ENCODE measurements around the gene HMGB1.

DNA sequence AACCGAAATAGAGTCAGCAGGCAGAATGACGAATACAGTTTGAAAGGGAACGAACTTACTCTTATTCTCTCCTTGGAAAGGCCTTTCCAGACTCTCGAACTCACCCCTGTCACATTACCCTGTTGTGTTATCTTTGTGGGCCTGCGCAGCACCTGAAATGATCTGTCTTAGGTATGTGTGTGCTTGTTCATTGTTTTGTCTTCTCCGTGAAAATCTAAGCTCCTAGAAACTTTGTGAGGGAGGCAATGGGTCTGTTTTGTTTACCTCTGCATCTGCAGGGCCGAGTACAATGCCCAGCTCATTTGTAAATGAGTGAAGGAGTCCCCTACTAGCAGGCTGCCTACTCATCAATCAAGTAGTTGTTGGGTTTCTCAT, 19.6 kb downstream of the HMGB1 start:
- TF ChIP-seq, protein P1, sequence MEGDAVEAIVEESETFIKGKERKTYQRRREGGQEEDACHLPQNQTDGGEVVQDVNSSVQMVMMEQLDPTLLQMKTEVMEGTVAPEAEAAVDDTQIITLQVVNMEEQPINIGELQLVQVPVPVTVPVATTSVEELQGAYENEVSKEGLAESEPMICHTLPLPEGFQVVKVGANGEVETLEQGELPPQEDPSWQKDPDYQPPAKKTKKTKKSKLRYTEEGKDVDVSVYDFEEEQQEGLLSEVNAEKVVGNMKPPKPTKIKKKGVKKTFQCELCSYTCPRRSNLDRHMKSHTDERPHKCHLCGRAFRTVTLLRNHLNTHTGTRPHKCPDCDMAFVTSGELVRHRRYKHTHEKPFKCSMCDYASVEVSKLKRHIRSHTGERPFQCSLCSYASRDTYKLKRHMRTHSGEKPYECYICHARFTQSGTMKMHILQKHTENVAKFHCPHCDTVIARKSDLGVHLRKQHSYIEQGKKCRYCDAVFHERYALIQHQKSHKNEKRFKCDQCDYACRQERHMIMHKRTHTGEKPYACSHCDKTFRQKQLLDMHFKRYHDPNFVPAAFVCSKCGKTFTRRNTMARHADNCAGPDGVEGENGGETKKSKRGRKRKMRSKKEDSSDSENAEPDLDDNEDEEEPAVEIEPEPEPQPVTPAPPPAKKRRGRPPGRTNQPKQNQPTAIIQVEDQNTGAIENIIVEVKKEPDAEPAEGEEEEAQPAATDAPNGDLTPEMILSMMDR (conservative IDR thresholded peaks at IDR 0.05; ENCODE audit: low read depth, low read length) = no peak
- TF ChIP-seq EZH2 (IDR thresholded peaks at IDR 0.05; ENCODE audit: low read length, unreplicated experiment) = no peak
